OCI-LY1 (cell line): ENCODE results near the gene CHST6.

Experiments used
- H2AFZ ChIP-seq: fragments of 200-600 bp; sonication (generic), shearing (Covaris generic); 2 replicates; pipeline ENCODE4 v1.6.0; 2014; ENCODE audit warnings: antibody characterized with exemption, mild to moderate bottlenecking, low read length
- H3F3A ChIP-seq: fragments of 200-600 bp; sonication (generic), shearing (Covaris generic); 2 replicates; pipeline ENCODE4 v1.6.0; 2014; ENCODE audit warnings: mild to moderate bottlenecking, antibody characterized with exemption, low read length, moderate library complexity; ENCODE audit not compliant: insufficient read depth
- H3K27ac ChIP-seq: fragments of 200-600 bp; sonication (generic); 2 replicates; pipeline ENCODE4 v1.5.1; 2014; ENCODE audit warnings: low read length, mixed run types, mild to moderate bottlenecking, low read depth; ENCODE audit not compliant: poor library complexity, severe bottlenecking
- H3K27me3 ChIP-seq: fragments of 200-600 bp; sonication (generic); 2 replicates; pipeline ENCODE4 v1.6.0; 2014; ENCODE audit warnings: antibody characterized with exemption, mild to moderate bottlenecking, low read length, moderate library complexity; ENCODE audit not compliant: insufficient read depth
- H3K36me3 ChIP-seq: fragments of 200-600 bp; sonication (generic); 2 replicates; pipeline ENCODE4 v1.6.1; 2014; ENCODE audit warnings: mild to moderate bottlenecking, antibody characterized with exemption, low read length, moderate library complexity, mixed read lengths; ENCODE audit not compliant: insufficient read depth
- H3K4me1 ChIP-seq: fragments of 200-600 bp; sonication (generic); 2 replicates; pipeline ENCODE4 v1.5.1; 2014; ENCODE audit warnings: mild to moderate bottlenecking, low read length, moderate library complexity; ENCODE audit not compliant: insufficient read depth, severe bottlenecking
- H3K4me2 ChIP-seq: fragments of 200-600 bp; sonication (generic), shearing (Covaris generic); 2 replicates; pipeline ENCODE4 v1.6.1; 2014; ENCODE audit warnings: low read length
- H3K4me3 ChIP-seq: fragments of 200-600 bp; sonication (generic); 2 replicates; pipeline ENCODE4 v1.5.1; 2014; ENCODE audit warnings: low read length, low read depth, mild to moderate bottlenecking, mixed read lengths; ENCODE audit not compliant: poor library complexity, severe bottlenecking
- H3K79me2 ChIP-seq: fragments of 200-600 bp; shearing (Covaris generic); 2 replicates; pipeline ENCODE4 v1.6.1; 2016; ENCODE audit warnings: mixed run types, low read length, mixed read lengths; ENCODE audit not compliant: insufficient read depth
- H3K9ac ChIP-seq: fragments of 200-600 bp; sonication (generic), shearing (Covaris generic); 2 replicates; pipeline ENCODE4 v1.6.1; 2014; ENCODE audit warnings: mild to moderate bottlenecking, low read length, mixed read lengths
- H3K9me2 ChIP-seq: fragments of 200-600 bp; sonication (generic), shearing (Covaris generic); 2 replicates; pipeline ENCODE4 v1.6.1; 2014; ENCODE audit warnings: low read depth, mild to moderate bottlenecking, low read length, mixed read lengths
- H3K9me3 ChIP-seq: fragments of 200-600 bp; shearing (Covaris generic); 2 replicates; pipeline ENCODE4 v1.6.1; 2014; ENCODE audit warnings: low read length, mixed read lengths
- H4K20me1 ChIP-seq: fragments of 200-600 bp; sonication (generic), shearing (Covaris generic); 2 replicates; pipeline ENCODE4 v1.6.0; 2016; ENCODE audit warnings: mild to moderate bottlenecking, low read length; ENCODE audit not compliant: insufficient read depth
- CTCF ChIP-seq: fragments of 200-600 bp; sonication (generic), shearing (Covaris generic); IDR thresholded peaks from 2 replicates; pipeline ENCODE4 v1.5.1; 2017; ENCODE audit warnings: mild to moderate bottlenecking, antibody characterized with exemption, low read length, moderate library complexity, mixed read lengths
- EZH2 ChIP-seq: fragments of 200-600 bp; sonication (generic), shearing (Covaris generic); IDR thresholded peaks from 2 replicates; pipeline ENCODE4 v1.8.0; 2017; ENCODE audit warnings: borderline replicate concordance, mixed run types, mild to moderate bottlenecking, antibody characterized with exemption, low read length, moderate library complexity, mixed read lengths

CHST6 gene

DNA sequence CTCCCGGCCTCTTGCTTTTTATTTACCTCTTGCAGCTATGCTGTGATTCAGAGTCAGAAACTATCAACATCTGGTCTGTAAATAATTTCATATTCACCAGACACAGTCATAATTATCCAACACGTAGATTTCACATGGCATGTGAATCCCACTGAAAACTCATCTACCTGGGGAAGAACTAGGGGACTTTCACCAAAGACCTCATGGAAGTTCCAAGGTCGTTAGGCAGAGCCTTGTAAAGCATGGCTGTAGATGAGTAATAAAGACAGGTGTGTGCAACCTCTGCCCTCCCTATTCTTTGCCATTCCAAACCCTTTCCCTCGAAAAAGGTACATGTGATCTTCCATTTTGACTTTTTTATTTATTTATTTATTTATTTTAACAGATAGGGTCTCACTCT lies 42.5 kb upstream of the CHST6 start:
- Histone ChIP-seq H2AFZ (no peak overlapping the region), H3K27ac (no peak overlapping the region), H4K20me1 (no peaks in the 10 kb centered on the region), H3K9me3 (no peaks in the 10 kb centered on the region), H3F3A (no peaks in the 10 kb centered on the region), H3K27me3 (no peaks in the 10 kb centered on the region), H3K36me3 (no peaks in the 10 kb centered on the region), H3K4me1 (no peaks in the 10 kb centered on the region), H3K4me3 (no peak overlapping the region), H3K9me2 (no peaks in the 10 kb centered on the region), H3K79me2 (no peaks in the 10 kb centered on the region), H3K9ac (no peak overlapping the region), H3K4me2 (no peak overlapping the region)
- TF ChIP-seq CTCF: no peak
- TF ChIP-seq EZH2: no peak

DNA sequence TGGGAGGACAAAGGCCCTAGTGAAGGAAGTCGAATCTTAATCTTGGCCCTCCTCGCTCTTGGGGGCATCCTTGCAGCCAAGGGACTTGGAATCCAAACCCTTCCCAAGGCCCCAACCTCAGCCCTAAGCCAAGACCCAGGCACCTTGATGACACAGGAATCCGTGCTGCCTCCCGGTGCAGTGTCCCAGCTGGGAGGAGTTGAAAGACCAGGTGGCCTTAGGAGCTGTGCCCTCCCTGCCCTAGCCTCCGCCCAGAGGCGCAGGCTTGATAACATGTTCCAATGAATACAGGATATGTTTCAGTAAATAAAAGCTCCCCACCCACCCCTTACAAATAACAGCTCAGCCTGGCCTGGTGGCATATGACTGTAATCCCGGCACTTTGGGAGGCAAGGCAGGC lies 40.7 kb upstream of the CHST6 start, which contains the start of gene CHST5:
CHST5 (minus strand) TSS at position 208 of the 400 bp plus-strand sequence. CDS start 5,724 bp downstream, outside the sequence.
- 0 out of 2 replicates have a peak, but pooled peaks cover 3% of the 10 kb centered on the region for H3K27me3 ChIP-seq
- no peaks in the 10 kb centered on the region for H3K36me3 ChIP-seq
- H3K9me2 ChIP-seq: no peaks in the 10 kb centered on the region
- H4K20me1 ChIP-seq: no peaks in the 10 kb centered on the region
- H3K9ac ChIP-seq: no peak within 1 kb of the TSS
- H3K4me3 ChIP-seq: no peak within 1 kb of the TSS
- TF ChIP-seq CTCF (no peak), EZH2 (no peak)
- H2AFZ ChIP-seq: no peak within 1 kb of the TSS
- no peaks in the 10 kb centered on the region for H3K9me3 ChIP-seq
- H3K4me1 ChIP-seq: no peaks in the 10 kb centered on the region
- H3F3A ChIP-seq: no peaks in the 10 kb centered on the region
- H3K79me2 ChIP-seq: no peaks in the 10 kb centered on the region
- H3K27ac ChIP-seq: no peak within 1 kb of the TSS
- no peak within 1 kb of the TSS for H3K4me2 ChIP-seq

DNA sequence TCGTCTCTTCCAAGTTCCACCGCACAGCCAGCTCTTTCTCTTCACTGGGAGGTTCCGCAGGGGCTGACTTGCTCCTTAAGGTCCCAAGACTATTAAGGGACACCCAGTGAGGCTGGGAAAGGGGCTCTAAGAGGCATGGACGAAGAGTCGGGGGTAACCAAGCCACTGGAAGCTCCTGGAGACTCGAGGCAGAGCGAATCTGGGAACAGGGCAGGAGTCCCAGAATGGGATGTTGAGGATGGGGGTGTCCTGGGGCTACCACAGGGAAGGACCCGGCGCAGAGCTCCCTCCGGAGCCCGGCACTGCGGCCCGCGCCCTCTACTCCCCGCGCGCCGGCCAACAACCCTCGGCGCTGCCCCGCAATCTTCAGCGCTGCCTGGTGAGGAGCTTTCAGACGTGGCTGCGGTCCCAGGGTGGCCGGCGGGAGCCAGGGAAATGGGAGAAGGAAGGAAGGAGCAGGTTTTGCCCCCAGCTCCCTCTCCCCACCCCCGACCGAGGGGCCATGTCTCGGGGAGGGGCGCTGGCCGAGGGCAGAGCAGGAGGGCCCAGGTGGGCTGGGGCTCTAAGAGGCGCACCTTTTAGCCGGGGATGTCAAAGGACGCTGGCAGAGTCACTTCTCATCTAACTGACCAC lies 40.1 kb upstream of the CHST6 start:
- Histone ChIP-seq H3K4me1 (no peaks in the 10 kb centered on the region), H3K27ac (no peak overlapping the region), H3K4me3 (no peak overlapping the region), H2AFZ (no peak overlapping the region), H3K36me3 (no peaks in the 10 kb centered on the region), H3K4me2 (no peak overlapping the region), H4K20me1 (no peaks in the 10 kb centered on the region), H3F3A (no peaks in the 10 kb centered on the region), H3K27me3 (0 out of 2 replicates have a peak, but pooled peaks cover 3% of the 10 kb centered on the region), H3K79me2 (no peaks in the 10 kb centered on the region), H3K9ac (no peak overlapping the region), H3K9me2 (no peaks in the 10 kb centered on the region), H3K9me3 (no peaks in the 10 kb centered on the region)
- TF ChIP-seq EZH2 (no peak), CTCF (no peak)
